NCI-H1417 (cell line): Measurements from ENCODE around the gene CSPG4.
"Not testable (repeated sequence)": the region's sequence is repeated elsewhere in the genome, so short reads cannot be mapped to it uniquely, and the experiment has no call there.

Experiments
- DNase-seq, 3 experiments: peaks; one replicate each; lab custom pipeline; 2025; lab: John Stamatoyannopoulos, UW

The CSPG4 gene

GRCh38 chr15:75704618-75705017 lies 8.0 kb downstream of the CSPG4 start:
- DNase-seq = no peak

DNA sequence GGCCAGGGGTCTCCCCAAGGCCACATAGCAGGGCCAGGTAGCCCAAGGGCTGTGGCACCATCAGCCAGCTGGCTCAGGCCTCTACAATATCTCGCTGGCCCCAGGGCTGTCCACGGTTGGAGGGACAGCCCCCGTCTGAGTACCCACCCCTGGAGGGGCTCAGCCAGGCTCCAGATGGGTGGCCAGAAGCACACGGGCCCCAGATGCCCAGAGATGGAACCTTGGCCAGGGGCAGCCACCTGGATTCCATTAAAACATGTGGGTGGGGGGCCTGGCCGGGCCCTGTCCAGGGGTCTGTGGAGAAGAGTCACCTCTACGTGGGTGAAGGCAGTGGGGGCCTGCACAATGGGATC lies 8.4 kb downstream of the CSPG4 start:
- no peak for DNase-seq

- not testable (repeated sequence) for DNase-seq
These were observed 9.0 kb downstream of the CSPG4 start for GRCh38 chr15:75703440-75704262.

- no peak for DNase-seq
These were observed 10.2 kb downstream of the CSPG4 start for GRCh38 chr15:75702436-75702835.

- DNase-seq = not testable (repeated sequence)
These were observed 11.3 kb downstream of the CSPG4 start for GRCh38 chr15:75701071-75702003.

GRCh38 chr15:75699961-75700874 lies 12.4 kb downstream of the CSPG4 start:
- not testable (repeated sequence) for DNase-seq

GRCh38 chr15:75699517-75699916 lies 13.1 kb downstream of the CSPG4 start:
- not testable (repeated sequence) for DNase-seq

DNA sequence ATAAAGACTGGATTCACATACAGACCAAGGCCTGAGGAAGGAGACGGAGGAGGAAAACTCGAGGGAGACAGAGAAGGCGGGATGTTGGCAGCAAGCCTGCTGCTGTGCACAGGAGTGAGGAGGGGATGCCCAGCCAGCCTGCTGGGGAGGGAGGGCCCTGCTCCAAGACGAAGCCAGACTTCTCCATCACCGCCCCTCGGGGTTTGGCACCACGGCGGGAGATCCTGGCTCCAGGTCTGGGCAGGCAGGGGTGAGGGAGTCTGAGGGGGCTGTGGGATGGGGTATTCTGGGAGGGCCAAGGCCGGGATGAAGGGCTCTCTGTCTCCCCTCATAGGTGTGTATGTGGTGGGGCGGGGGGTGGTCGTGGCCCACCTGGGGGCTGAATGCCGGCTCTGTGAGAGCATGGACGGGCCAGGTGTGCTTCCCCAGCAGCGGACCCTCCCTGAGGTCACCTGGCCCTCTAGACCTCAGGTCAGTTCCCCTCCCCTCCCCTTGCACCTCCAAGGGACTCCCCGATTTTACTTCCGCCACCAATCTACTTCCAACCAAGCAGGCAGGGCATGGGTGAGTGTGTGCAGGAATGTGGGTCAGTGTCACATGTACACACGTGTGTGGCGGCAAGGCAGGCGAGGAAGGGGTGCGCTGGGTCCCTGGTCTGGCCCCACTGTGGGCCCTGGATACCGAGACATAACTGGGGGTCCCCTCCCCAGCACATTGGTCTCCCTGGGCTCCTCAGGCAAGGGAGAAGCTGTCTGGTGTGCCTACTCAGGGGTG lies 14.5 kb downstream of the CSPG4 start:
- DNase-seq = not testable (repeated sequence)

- DNase-seq = no peak
These were observed 15.1 kb downstream of the CSPG4 start for GRCh38 chr15:75697523-75697922.

DNA sequence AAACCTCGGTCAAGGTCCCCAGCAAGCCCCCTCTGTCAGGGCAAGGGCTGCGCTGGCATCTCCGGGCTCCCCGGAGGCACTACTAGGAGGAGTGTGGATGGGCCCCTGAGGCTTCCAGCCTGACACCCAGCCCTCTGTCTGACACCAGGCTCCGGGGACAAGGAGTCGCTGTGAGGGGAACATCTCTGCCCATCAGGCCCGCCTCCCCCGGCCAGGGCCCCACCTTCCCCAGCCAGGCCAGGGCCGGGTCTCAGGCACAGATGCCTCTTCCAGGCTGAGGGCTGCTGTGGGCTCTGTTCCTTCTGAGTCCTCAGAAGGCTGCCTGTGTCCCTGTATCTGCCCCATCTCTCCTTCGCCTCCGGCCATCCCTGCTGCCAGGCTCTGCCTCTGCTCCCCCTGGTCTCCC lies 15.8 kb downstream of the CSPG4 start:
- DNase-seq = no peak

DNA sequence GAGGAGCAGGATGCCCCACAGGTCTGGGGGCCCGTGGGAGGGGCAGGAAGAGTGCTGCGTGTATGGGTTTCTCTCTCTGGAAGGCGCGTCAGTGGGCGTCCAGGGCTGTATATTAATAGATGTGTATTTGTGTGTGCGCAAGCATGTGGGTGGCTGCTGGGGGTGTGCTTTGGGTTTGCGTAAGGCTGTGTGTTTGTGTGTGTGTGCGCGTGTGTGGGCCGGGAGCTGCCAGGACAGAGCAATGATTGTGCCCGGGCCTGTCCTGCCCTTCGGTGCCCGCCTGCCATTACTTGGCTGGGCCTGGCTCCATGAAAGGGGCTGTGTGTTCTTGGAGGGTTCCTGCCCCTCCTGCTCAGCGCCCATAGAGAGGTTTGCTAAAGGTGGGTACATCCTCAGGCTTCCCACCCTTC lies 16.3 kb downstream of the CSPG4 start:
- DNase-seq = no peak

DNA sequence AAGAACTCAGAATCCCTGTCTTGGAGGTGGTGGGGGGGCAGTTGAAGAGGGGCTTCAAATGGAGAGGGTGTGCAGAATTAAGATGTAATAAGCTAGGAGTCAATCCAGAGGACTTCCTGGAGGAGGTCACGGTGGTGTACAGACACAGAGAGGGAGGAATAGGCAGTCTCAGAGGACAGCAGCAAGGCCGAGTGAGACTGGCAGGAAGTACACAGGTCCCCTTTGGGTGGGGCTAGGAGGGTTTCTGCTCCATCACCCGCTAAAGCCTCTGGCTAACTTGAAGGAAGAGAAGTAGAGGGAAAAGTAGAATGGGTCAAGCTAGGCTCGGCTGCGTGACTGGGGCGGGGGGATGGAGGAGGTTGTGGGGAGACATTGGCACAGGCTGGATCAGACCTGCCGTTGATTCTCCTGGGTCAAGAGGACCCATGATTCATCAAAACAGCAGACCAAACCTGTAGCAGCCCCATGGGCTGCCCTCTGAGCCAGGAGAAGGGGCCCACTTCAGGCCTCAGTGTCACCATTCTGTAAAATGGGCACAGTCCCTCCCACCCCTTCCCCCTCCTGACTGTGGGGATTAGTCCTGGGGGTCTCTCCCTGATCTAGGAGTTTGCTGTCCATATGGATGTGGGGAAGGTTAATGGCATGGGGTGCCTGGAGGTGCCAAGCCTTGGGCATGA lies 16.9 kb downstream of the CSPG4 start:
- DNase-seq = no peak

DNA sequence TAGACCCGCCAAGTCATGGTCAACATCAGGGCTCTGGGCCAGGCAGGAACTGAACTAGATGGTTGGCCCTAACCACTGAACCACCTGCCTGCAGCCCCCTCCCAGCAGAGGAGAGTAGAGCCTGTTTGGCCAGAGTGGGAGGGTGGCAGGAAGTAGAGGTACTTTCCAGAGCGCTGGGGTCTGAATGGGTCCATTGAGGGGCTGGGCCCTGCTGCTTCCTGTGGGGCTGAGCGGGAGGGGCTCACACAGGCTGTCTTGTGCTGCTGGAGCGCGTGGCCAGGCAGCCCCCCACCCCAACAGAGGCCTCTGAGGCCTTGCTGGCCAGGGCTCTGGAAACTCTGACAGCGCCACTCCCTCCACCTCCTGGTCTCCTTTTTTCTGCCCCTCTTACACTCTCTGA lies 17.4 kb downstream of the CSPG4 start:
- peak in 1 of 3 experiments; percentile 44 for DNase-seq

DNA sequence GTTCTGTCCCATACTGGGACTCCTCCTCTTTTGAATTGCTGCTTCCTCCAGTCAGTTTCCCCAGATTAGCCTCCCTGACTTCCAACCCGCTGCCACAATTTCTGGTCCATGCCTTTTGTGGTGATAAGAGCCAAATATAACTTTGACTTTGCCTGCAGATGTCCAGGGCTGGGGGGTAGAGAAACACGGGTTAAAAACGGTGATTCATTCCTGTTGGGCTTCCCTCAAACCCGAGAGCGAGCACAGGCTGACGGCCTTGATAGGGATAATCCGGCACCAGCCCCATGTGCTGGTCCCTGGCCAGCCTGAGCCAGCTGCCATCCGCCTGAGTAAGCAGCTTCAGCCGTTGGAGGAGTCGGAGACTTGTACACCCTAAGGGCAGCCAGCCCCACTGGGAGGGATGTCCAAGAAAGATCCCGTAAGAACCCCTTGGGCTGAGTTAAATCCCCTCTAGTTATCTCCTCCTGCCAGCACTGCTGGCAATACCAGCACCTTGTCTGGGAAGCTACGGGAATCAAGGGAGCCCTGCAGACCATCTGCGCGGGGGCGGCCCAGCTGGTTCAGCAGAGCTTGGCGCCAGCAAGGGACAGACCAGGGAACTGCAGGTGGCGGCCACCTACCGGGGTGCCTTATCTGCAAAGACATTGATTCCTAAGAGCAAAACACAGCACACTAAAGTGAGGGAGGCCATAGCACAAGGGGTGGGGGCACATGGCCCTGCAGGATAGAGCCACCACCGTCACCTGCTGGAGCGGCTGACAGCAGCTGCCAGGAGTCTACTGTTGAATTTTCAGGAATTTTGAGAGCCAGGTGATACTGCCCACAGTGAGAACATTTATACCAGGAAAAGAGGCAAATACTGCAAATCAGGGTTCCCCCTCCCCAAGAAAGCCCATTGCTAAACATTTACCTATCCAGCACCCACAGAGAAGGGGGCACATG lies 18.1 kb downstream of the CSPG4 start:
- peak in 2 of 3 experiments; percentile 56 to 72 for DNase-seq

GRCh38 chr15:75693501-75694240 lies 19.0 kb downstream of the CSPG4 start:
- no peak for DNase-seq

- not testable (repeated sequence) for DNase-seq
These were observed 19.6 kb downstream of the CSPG4 start for GRCh38 chr15:75693028-75693427.

GRCh38 chr15:75692311-75692710 lies 20.3 kb downstream of the CSPG4 start:
- DNase-seq = not testable (repeated sequence)

GRCh38 chr15:75689429-75689828 lies 23.2 kb downstream of the CSPG4 start:
- not testable (repeated sequence) for DNase-seq

GRCh38 chr15:75688831-75689230 lies 23.8 kb downstream of the CSPG4 start:
- DNase-seq = no peak
